T-cell (primary cell): ENCODE data around the gene KMT2D. TPM values are rescaled to one million over a fixed set of nuclear protein-coding genes. Genes with fewer than 3 reads are reported as not detected.

Source experiments
- ATAC-seq, 4 experiments: fragments of 200-7000 bp in 3 of 4; fragments of 150-1000 bp in 1 of 4; cut with Tn5 transposase; replicated peaks in 1 of 4; 1 replicate in 3 of 4; 2 replicates in 1 of 4; pipeline ENCODE4 v1.10.0; 2021; ENCODE audit warnings: moderate library complexity in 3 of 4, mild to moderate bottlenecking in 2 of 4, moderate number of reproducible peaks in 1 of 4
- CTCF ChIA-PET, 2 donors: fragments of 300-600 bp; sonication (Branson Sonifier 250); formaldehyde crosslinking; loops; one replicate each; lab custom pipeline; 2022; ENCODE audit warnings: antibody characterized with exemption in 2 of 2; lab: Charles Lee
- POLR2A ChIA-PET, 2 donors: fragments of 300-600 bp; sonication (Branson Sonifier 250); formaldehyde crosslinking; loops; one replicate each; lab custom pipeline; 2022; ENCODE audit warnings: antibody characterized with exemption in 2 of 2; lab: Charles Lee
- DNase-seq, 35 experiments: peaks; one replicate each; pipeline versions ENCODE4 v3.0.0 to v3.0.0-alpha.2; 2013 to 2023
- H3K27ac ChIP-seq: one replicate; pipeline ENCODE4 v1.5.1; 2013; ENCODE audit warnings: low read length
- H3K27me3 ChIP-seq, 2 experiments: replicated peaks in 1 of 2; 1 replicate in 1 of 2; 2 replicates in 1 of 2; pipeline versions ENCODE4 v1.6.1 to v1.7.0; 2013; ENCODE audit warnings: low read length in 1 of 2, mixed read lengths in 1 of 2; ENCODE audit not compliant: control insufficient read depth in 2 of 2, insufficient read depth in 2 of 2; ENCODE audit errors: extremely low read depth in 1 of 2
- H3K36me3 ChIP-seq, 2 donors: 1 replicate in 1 of 2; 2 replicates in 1 of 2; pipeline versions ENCODE4 v1.6.1 to v1.7.0; 2013; ENCODE audit warnings: low read length in 1 of 2; ENCODE audit not compliant: control insufficient read depth in 2 of 2, insufficient read depth in 1 of 2; ENCODE audit errors: extremely low read depth in 1 of 2
- H3K4me1 ChIP-seq, 2 experiments: 1 replicate in 1 of 2; 2 replicates in 1 of 2; pipeline versions ENCODE4 v1.6.1 to v1.7.0; 2013; ENCODE audit warnings: low read length in 2 of 2, mixed read lengths in 1 of 2; ENCODE audit not compliant: insufficient read depth in 2 of 2, control insufficient read depth in 1 of 2; ENCODE audit errors: extremely low read depth in 1 of 2
- H3K4me3 ChIP-seq, 2 donors: 1 replicate in 1 of 2; 2 replicates in 1 of 2; pipeline versions ENCODE4 v1.5.1 to v1.7.0; 2013; ENCODE audit warnings: mild to moderate bottlenecking in 2 of 2, low read length in 1 of 2, moderate library complexity in 1 of 2; ENCODE audit not compliant: control insufficient read depth in 1 of 2; ENCODE audit errors: extremely low read depth in 1 of 2
- H3K9me3 ChIP-seq: 2 replicates; pipeline ENCODE4 v1.7.0; 2013
- H3K27ac Mint-ChIP-seq, 2 donors: one replicate each; pipeline ENCODE4 v1.8.0; 2020 to 2021; ENCODE audit warnings: mild to moderate bottlenecking in 2 of 2, mixed read lengths in 2 of 2
- H3K27me3 Mint-ChIP-seq, 2 donors: one replicate each; pipeline ENCODE4 v1.8.0; 2021 to 2022; ENCODE audit warnings: mixed read lengths in 2 of 2
- H3K36me3 Mint-ChIP-seq: one replicate; pipeline ENCODE4 v1.8.0; 2021; ENCODE audit warnings: mixed read lengths
- H3K4me1 Mint-ChIP-seq, 3 donors: one replicate each; pipeline ENCODE4 v1.8.0; 2020 to 2022; ENCODE audit warnings: mixed read lengths in 3 of 3, mild to moderate bottlenecking in 1 of 3
- H3K4me3 Mint-ChIP-seq, 3 donors: one replicate each; pipeline ENCODE4 v1.8.0; 2020 to 2022; ENCODE audit warnings: mild to moderate bottlenecking in 3 of 3, mixed read lengths in 3 of 3, moderate library complexity in 3 of 3
- H3K9me3 Mint-ChIP-seq, 3 donors: one replicate each; pipeline ENCODE4 v1.8.0; 2020 to 2022; ENCODE audit warnings: mixed read lengths in 3 of 3
- WGBS: methylation state at CpG from one replicate; pipeline ENCODE4 v1.1.5; 2013; ENCODE audit warnings: missing lambda C conversion rate; ENCODE audit not compliant: insufficient coverage; 5-methylcytosine and 5-hydroxymethylcytosine counted together
- total RNA-seq, 35 experiments: library from RNA in 6 of 35; stranded (reverse) in 6 of 35; fragments of 120-200 nt in 1 of 35; gene quantifications; one replicate each; pipeline versions ENCODE4 v1.2.1 to v1.2.4 and lab custom pipeline; 2013 to 2026

KMT2D gene
- total RNA-seq, 5 donors from 2014 or later (not counting 1 experiment from before 2014, with no cell fraction given), result 135 to 161 (median 152) TPM

- ChIA-PET POLR2A (no interaction called here), CTCF (no interaction called here)
- no peak for ATAC-seq
- H3K27ac Mint-ChIP-seq, result no peak overlapping the region
- no peaks in the 10 kb centered on the region for H3K27me3 ChIP-seq
- peaks cover 12 to 74% of the 10 kb centered on the region in 2 donors for H3K36me3 ChIP-seq
- peaks cover 0 to 4% of the 10 kb centered on the region in 2 experiments for H3K4me1 ChIP-seq
- 93% methylated on average over 4 of the region's 4 CpGs for WGBS
- H3K27ac ChIP-seq, result no peak overlapping the region
- no peaks in the 10 kb centered on the region for H3K9me3 Mint-ChIP-seq
- no peak overlapping the region for H3K4me3 ChIP-seq
- no peak for DNase-seq
- no peaks in the 10 kb centered on the region for H3K9me3 ChIP-seq
- H3K36me3 Mint-ChIP-seq, result peaks cover 38% of the 10 kb centered on the region
- no peaks in the 10 kb centered on the region for H3K27me3 Mint-ChIP-seq
- peaks cover 0 to 6% (median 0%) of the 10 kb centered on the region in 3 donors for H3K4me1 Mint-ChIP-seq
- H3K4me3 Mint-ChIP-seq, result no peak overlapping the region
Measured at GRCh38 chr12:49032276-49032675, 28.3 kb downstream of the KMT2D start.

- ATAC-seq, result peak in 1 of 4 experiments; percentile 4
- 94% methylated on average over 8 of the region's 8 CpGs for WGBS
- Histone ChIP-seq H3K27me3 (no peaks in the 10 kb centered on the region), H3K9me3 (no peaks in the 10 kb centered on the region), H3K4me3 (no peak overlapping the region), H3K4me1 (peaks cover 0 to 4% of the 10 kb centered on the region in 2 experiments), H3K27ac (no peak overlapping the region), H3K36me3 (peaks cover 11 to 73% of the 10 kb centered on the region in 2 donors)
- H3K9me3 Mint-ChIP-seq, result no peaks in the 10 kb centered on the region
- H3K4me1 Mint-ChIP-seq, result peaks cover 0 to 2% (median 0%) of the 10 kb centered on the region in 3 donors
- POLR2A ChIA-PET, result no interaction called here
- no peak overlapping the region for H3K27ac Mint-ChIP-seq
- DNase-seq, result no peak
- CTCF ChIA-PET, result no interaction called here
- no peaks in the 10 kb centered on the region for H3K27me3 Mint-ChIP-seq
- H3K4me3 Mint-ChIP-seq, result no peak overlapping the region
- H3K36me3 Mint-ChIP-seq, result peaks cover 36% of the 10 kb centered on the region
Measured at GRCh38 chr12:49031573-49032161, 28.9 kb downstream of the KMT2D start.

- H3K27me3 ChIP-seq, result no peaks in the 10 kb centered on the region
- H3K9me3 Mint-ChIP-seq, result no peaks in the 10 kb centered on the region
- peak overlapping the region in 1 of 2 donors; percentile 22 for H3K27ac Mint-ChIP-seq
- DNase-seq (no peak), ATAC-seq (no peak)
- no peak overlapping the region for H3K27ac ChIP-seq
- no peaks in the 10 kb centered on the region for H3K4me1 Mint-ChIP-seq
- H3K27me3 Mint-ChIP-seq, result no peaks in the 10 kb centered on the region
- peaks cover 13 to 77% of the 10 kb centered on the region in 2 donors for H3K36me3 ChIP-seq
- ChIA-PET CTCF (no interaction called here), POLR2A (no interaction called here)
- no peak overlapping the region for H3K4me3 Mint-ChIP-seq
- no peak overlapping the region for H3K4me3 ChIP-seq
- no peaks in the 10 kb centered on the region for H3K9me3 ChIP-seq
- peaks cover 38% of the 10 kb centered on the region for H3K36me3 Mint-ChIP-seq
- H3K4me1 ChIP-seq, result peaks cover 0 to 4% of the 10 kb centered on the region in 2 experiments
- 94% methylated on average over 19 of the region's 19 CpGs for WGBS
Measured at GRCh38 chr12:49030714-49031572, 29.7 kb downstream of the KMT2D start.

GRCh38 chr12:49030119-49030518, 30.5 kb downstream of the KMT2D start:
- Mint-ChIP-seq H3K36me3 (peaks cover 40% of the 10 kb centered on the region), H3K27ac (peak overlapping the region; percentile 22 to 52), H3K27me3 (no peaks in the 10 kb centered on the region), H3K9me3 (no peaks in the 10 kb centered on the region), H3K4me3 (no peak overlapping the region), H3K4me1 (no peaks in the 10 kb centered on the region)
- no peaks in the 10 kb centered on the region for H3K9me3 ChIP-seq
- H3K27me3 ChIP-seq, result no peaks in the 10 kb centered on the region
- POLR2A ChIA-PET, result no interaction called here
- peaks cover 0 to 4% of the 10 kb centered on the region in 2 experiments for H3K4me1 ChIP-seq
- H3K27ac ChIP-seq, result no peak overlapping the region
- no peak overlapping the region for H3K4me3 ChIP-seq
- ATAC-seq (no peak), DNase-seq (no peak)
- WGBS, result no CpG with 5 or more reads among the region's 8 CpGs
- CTCF ChIA-PET, result interaction anchor here (0.5 to 0.8 kb wide), 4 partner anchors 25 to 329 kb away, joined by 3 to 5 read pairs (median 4); no protein-coding TSS in a partner anchor
- peaks cover 18 to 84% of the 10 kb centered on the region in 2 donors for H3K36me3 ChIP-seq

- Mint-ChIP-seq H3K4me1 (no peaks in the 10 kb centered on the region), H3K9me3 (no peaks in the 10 kb centered on the region), H3K27me3 (no peaks in the 10 kb centered on the region), H3K27ac (no peak overlapping the region), H3K4me3 (no peak overlapping the region), H3K36me3 (peaks cover 35% of the 10 kb centered on the region)
- Histone ChIP-seq H3K9me3 (no peaks in the 10 kb centered on the region), H3K27me3 (no peaks in the 10 kb centered on the region), H3K36me3 (peaks cover 22 to 84% of the 10 kb centered on the region in 2 donors), H3K4me3 (no peak overlapping the region), H3K4me1 (peaks cover 0 to 4% of the 10 kb centered on the region in 2 experiments), H3K27ac (no peak overlapping the region)
- DNase-seq, result no peak
- WGBS, result 97% methylated on average over 6 of the region's 10 CpGs
- CTCF ChIA-PET, result interaction anchor here in 1 of 2 donors (1.0 kb wide), 1 partner anchor 9 kb away, joined by 3 read pairs; no protein-coding TSS in a partner anchor
- POLR2A ChIA-PET, result interaction anchor here (0.6 to 1.0 kb wide), 2 partner anchors 9 to 236 kb away, joined by 4 to 6 read pairs; no protein-coding TSS in a partner anchor
- no peak for ATAC-seq
Measured at GRCh38 chr12:49028666-49029275, 31.8 kb downstream of the KMT2D start.
